Medulla oblongata (tissue), 1 donor: Measurements from ENCODE around the gene MECP2.

Experiments used
- DNase-seq: peaks from one replicate; pipeline ENCODE4 v3.0.0-alpha.2; 2015; ENCODE audit errors: extremely low spot score

Gene MECP2

GRCh38 chrX:154115750-154116149 lies 18.2 kb upstream of the MECP2 start:
- DNase-seq: no peak

GRCh38 chrX:154115071-154115470 lies 17.6 kb upstream of the MECP2 start:
- DNase-seq: no peak

GRCh38 chrX:154114652-154115051 lies 17.1 kb upstream of the MECP2 start:
- DNase-seq: no peak

GRCh38 chrX:154113729-154114128 lies 16.2 kb upstream of the MECP2 start:
- no peak for DNase-seq

GRCh38 chrX:154098551-154098950 lies 1.0 kb upstream of the MECP2 start:
- DNase-seq: no peak

- peak; percentile 77 for DNase-seq
Observed at GRCh38 chrX:154097003-154097588, 421 bp downstream of the MECP2 start.

- peak; percentile 37 for DNase-seq
Observed at GRCh38 chrX:154096140-154097002, 1.1 kb downstream of the MECP2 start.

- DNase-seq: no peak
Observed at GRCh38 chrX:154094833-154095232, 2.7 kb downstream of the MECP2 start.

- no peak for DNase-seq
Observed at GRCh38 chrX:154093965-154094364, 3.6 kb downstream of the MECP2 start.

- peak; percentile 9 for DNase-seq
Observed at GRCh38 chrX:154092371-154092770, 5.1 kb downstream of the MECP2 start.

GRCh38 chrX:154091678-154092077 lies 5.8 kb downstream of the MECP2 start:
- no peak for DNase-seq

- DNase-seq: peak; percentile 78
Observed at GRCh38 chrX:154090731-154091130, 6.8 kb downstream of the MECP2 start.

- no peak for DNase-seq
Observed at GRCh38 chrX:154084449-154085300, 12.8 kb downstream of the MECP2 start.

- DNase-seq: no peak
Observed at GRCh38 chrX:154083126-154083517, 14.4 kb downstream of the MECP2 start.

GRCh38 chrX:154082396-154083125 lies 15.0 kb downstream of the MECP2 start:
- no peak for DNase-seq

- no peak for DNase-seq
Observed at GRCh38 chrX:154077101-154077500, 20.4 kb downstream of the MECP2 start.

- DNase-seq: no peak
Observed at GRCh38 chrX:154074199-154074598, 23.3 kb downstream of the MECP2 start.

- no peak for DNase-seq
Observed at GRCh38 chrX:154072192-154072591, 25.3 kb downstream of the MECP2 start.

GRCh38 chrX:154068560-154068959 lies 29.0 kb downstream of the MECP2 start:
- DNase-seq: no peak

- DNase-seq: no peak
Observed at GRCh38 chrX:154064637-154065435, 32.7 kb downstream of the MECP2 start.

- DNase-seq: no peak
Observed at GRCh38 chrX:154063234-154063633, 34.3 kb downstream of the MECP2 start.
